GM23248 (cell line): ENCODE data around the gene LCLAT1. TPM values are rescaled to one million over a fixed set of nuclear protein-coding genes. Genes with fewer than 3 reads are reported as not detected.
"Not testable (repeated sequence)": the region's sequence is repeated elsewhere in the genome, so short reads cannot be mapped to it uniquely, and the experiment has no call there.

Experiments used
- DNase-seq: peaks from one replicate; pipeline ENCODE4 v3.0.0-alpha.2; 2015
- H2AFZ ChIP-seq: fragments of 200-600 bp; sonication (generic); 2 replicates; pipeline ENCODE4 v1.6.1; 2016; ENCODE audit warnings: antibody characterized with exemption
- H3F3A ChIP-seq: fragments of 200-600 bp; sonication (generic); 2 replicates; pipeline ENCODE4 v1.6.1; 2016; ENCODE audit warnings: mild to moderate bottlenecking, antibody characterized with exemption, mixed run types; ENCODE audit not compliant: insufficient read depth
- H3K27ac ChIP-seq: fragments of 200-600 bp; sonication (generic); 2 replicates; pipeline ENCODE4 v1.5.1; 2016; ENCODE audit warnings: mild to moderate bottlenecking
- H3K27me3 ChIP-seq: fragments of 200-600 bp; sonication (generic); replicated peaks from 2 replicates; pipeline ENCODE4 v1.6.1; 2016; ENCODE audit warnings: mild to moderate bottlenecking; ENCODE audit not compliant: insufficient read depth
- H3K36me3 ChIP-seq: fragments of 200-600 bp; sonication (generic); 2 replicates; pipeline ENCODE4 v1.6.1; 2016; ENCODE audit warnings: low read depth, mild to moderate bottlenecking
- H3K4me1 ChIP-seq: fragments of 200-600 bp; sonication (generic); 2 replicates; pipeline ENCODE4 v1.6.1; 2016; ENCODE audit warnings: mild to moderate bottlenecking; ENCODE audit not compliant: insufficient read depth
- H3K4me2 ChIP-seq: fragments of 200-600 bp; sonication (generic); one replicate; pipeline ENCODE4 v1.6.1; 2016; ENCODE audit warnings: mild to moderate bottlenecking; ENCODE audit not compliant: unreplicated experiment
- H3K4me3 ChIP-seq: fragments of 200-600 bp; sonication (generic); 2 replicates; pipeline ENCODE4 v1.5.1; 2016; ENCODE audit warnings: mild to moderate bottlenecking
- H3K79me2 ChIP-seq: fragments of 200-600 bp; sonication (generic); 2 replicates; pipeline ENCODE4 v1.6.1; 2016; ENCODE audit warnings: mild to moderate bottlenecking; ENCODE audit not compliant: insufficient read depth
- H3K9ac ChIP-seq: fragments of 200-600 bp; sonication (generic); 2 replicates; pipeline ENCODE4 v1.6.1; 2016; ENCODE audit warnings: mild to moderate bottlenecking
- H3K9me2 ChIP-seq: fragments of 200-600 bp; sonication (generic); 2 replicates; pipeline ENCODE4 v1.6.1; 2016; ENCODE audit warnings: mixed run types, mild to moderate bottlenecking, moderate library complexity; ENCODE audit not compliant: insufficient read depth
- H3K9me3 ChIP-seq: fragments of 200-600 bp; sonication (generic); one replicate; pipeline ENCODE4 v1.6.1; 2017; ENCODE audit warnings: low read depth
- H4K20me1 ChIP-seq: fragments of 200-600 bp; sonication (generic); 2 replicates; pipeline ENCODE4 v1.6.0; 2016; ENCODE audit not compliant: insufficient read depth
- EZH2 ChIP-seq: fragments of 200-600 bp; sonication (generic); IDR thresholded peaks from 2 replicates; pipeline ENCODE4 v1.6.1; 2018; ENCODE audit warnings: antibody characterized with exemption, mild to moderate bottlenecking; ENCODE audit not compliant: insufficient read depth, poor library complexity, severe bottlenecking
- EZH2phosphoT487 ChIP-seq: fragments of 200-600 bp; sonication (generic); IDR thresholded peaks from 2 replicates; pipeline ENCODE4 v1.6.1; 2018; ENCODE audit warnings: antibody characterized with exemption, moderate library complexity, mild to moderate bottlenecking, low read depth; ENCODE audit not compliant: insufficient read depth
- WGBS, 2 experiments: methylation state at CpG; one replicate each; pipeline ENCODE4 v1.1.6; 2015 to 2017; ENCODE audit warnings: low lambda C conversion rate in 2 of 2, low coverage in 1 of 2; ENCODE audit errors: missing lambda C conversion rate in 2 of 2; 5-methylcytosine and 5-hydroxymethylcytosine counted together
- in situ Hi-C: fragments of 300-500 bp; cut with MboI; formaldehyde crosslinking; loops from 2 replicates; pipeline ENCODE4 v1.15.0; 2020
- polyA plus RNA-seq: library from polyadenylated mRNA; unstranded; fragments of >200 nt; fragmentation: Nextera tagmentation; extraction: Ambion mirVana; gene quantifications from 2 replicates; pipeline ENCODE4 v1.2.1, GENCODE V29; 2016
- total RNA-seq: library from RNA; depleted of rRNA; stranded (reverse); fragments of >200 nt; shearing (Covaris generic); gene quantifications from 2 replicates; pipeline ENCODE4 v1.2.3, GENCODE V29; 2014

LCLAT1 gene
- total and polyA plus RNA-seq, 2 experiments from 2014 or later = 29.7 to 32.3 TPM

- 75 to 77% methylated on average over 1 of the region's 1 CpG for WGBS, 2 experiments
- no peaks in the 10 kb centered on the region for H3K27me3 ChIP-seq
- H3K9me2 ChIP-seq = no peaks in the 10 kb centered on the region
- TF ChIP-seq EZH2phosphoT487 (no peak), EZH2 (no peak)
- H3K9me3 ChIP-seq = no peaks in the 10 kb centered on the region
- H3K36me3 ChIP-seq = no peaks in the 10 kb centered on the region
- H3F3A ChIP-seq = peaks cover 10% of the 10 kb centered on the region; the same call in 1 of the 2 replicates
- H3K4me2 ChIP-seq = no peak overlapping the region
- no peak overlapping the region for H3K27ac ChIP-seq
- no peaks in the 10 kb centered on the region for H4K20me1 ChIP-seq
- H3K9ac ChIP-seq = no peak overlapping the region
- H3K79me2 ChIP-seq = peaks cover 39% of the 10 kb centered on the region
- no peak for DNase-seq
- peaks cover 10% of the 10 kb centered on the region; the same call in 1 of the 2 replicates for H3K4me1 ChIP-seq
- no peak overlapping the region for H2AFZ ChIP-seq
- in situ Hi-C loops = no loop called here
- no peak overlapping the region for H3K4me3 ChIP-seq
Measured at GRCh38 chr2:30492619-30493018, 45.6 kb downstream of the LCLAT1 start.

GRCh38 chr2:30493440-30493839, 46.4 kb downstream of the LCLAT1 start:
- Histone ChIP-seq H3K36me3 (no peaks in the 10 kb centered on the region), H3K27me3 (no peaks in the 10 kb centered on the region), H3K27ac (no peak overlapping the region), H3F3A (0 out of 2 replicates have a peak, but pooled peaks cover 4% of the 10 kb centered on the region), H2AFZ (no peak overlapping the region), H3K9me2 (no peaks in the 10 kb centered on the region), H3K4me2 (no peak overlapping the region), H3K9me3 (no peaks in the 10 kb centered on the region), H3K79me2 (peaks cover 43% of the 10 kb centered on the region), H3K4me3 (no peak overlapping the region), H3K4me1 (peaks cover 10% of the 10 kb centered on the region; the same call in 1 of the 2 replicates), H3K9ac (no peak overlapping the region), H4K20me1 (no peaks in the 10 kb centered on the region)
- DNase-seq = no peak
- TF ChIP-seq EZH2 (no peak), EZH2phosphoT487 (no peak)
- WGBS, 2 experiments = 58 to 61% methylated on average over 1 of the region's 1 CpG
- in situ Hi-C loops = no loop called here

GRCh38 chr2:30495896-30496295, 48.9 kb downstream of the LCLAT1 start:
- H3K27ac ChIP-seq, H3K9me2 ChIP-seq, H3F3A ChIP-seq, H3K27me3 ChIP-seq, H2AFZ ChIP-seq, H4K20me1 ChIP-seq, H3K36me3 ChIP-seq, H3K9me3 ChIP-seq, in situ Hi-C loops, DNase-seq, H3K4me3 ChIP-seq, H3K9ac ChIP-seq, H3K4me2 ChIP-seq, H3K4me1 ChIP-seq: not testable (repeated sequence)
- WGBS, 2 experiments = 87 to 91% methylated on average over 2 of the region's 2 CpGs
- peaks cover 42% of the 10 kb centered on the region for H3K79me2 ChIP-seq

GRCh38 chr2:30499681-30500080, 52.6 kb downstream of the LCLAT1 start:
- no peak overlapping the region for H2AFZ ChIP-seq
- H3K9me2 ChIP-seq = no peaks in the 10 kb centered on the region
- TF ChIP-seq EZH2phosphoT487 = no peak
- TF ChIP-seq EZH2 = no peak
- no peaks in the 10 kb centered on the region for H3K27me3 ChIP-seq
- no peak overlapping the region for H3K27ac ChIP-seq
- H3F3A ChIP-seq = 0 out of 2 replicates have a peak, but pooled peaks cover 4% of the 10 kb centered on the region
- no peak overlapping the region for H3K9ac ChIP-seq
- peaks cover 33% of the 10 kb centered on the region for H3K79me2 ChIP-seq
- DNase-seq = no peak
- H3K36me3 ChIP-seq = no peaks in the 10 kb centered on the region
- no peak overlapping the region for H3K4me2 ChIP-seq
- H4K20me1 ChIP-seq = no peaks in the 10 kb centered on the region
- in situ Hi-C loops = no loop called here
- H3K4me1 ChIP-seq = 0 out of 2 replicates have a peak, but pooled peaks cover 4% of the 10 kb centered on the region
- no peaks in the 10 kb centered on the region for H3K9me3 ChIP-seq
- no peak overlapping the region for H3K4me3 ChIP-seq

- Histone ChIP-seq H3K9ac (no peak overlapping the region), H3K27me3 (no peaks in the 10 kb centered on the region), H3K4me1 (0 out of 2 replicates have a peak, but pooled peaks cover 4% of the 10 kb centered on the region), H3K27ac (no peak overlapping the region), H2AFZ (no peak overlapping the region), H3K9me3 (no peaks in the 10 kb centered on the region), H4K20me1 (no peaks in the 10 kb centered on the region), H3F3A (0 out of 2 replicates have a peak, but pooled peaks cover 4% of the 10 kb centered on the region), H3K9me2 (no peaks in the 10 kb centered on the region), H3K79me2 (peaks cover 33% of the 10 kb centered on the region), H3K36me3 (no peaks in the 10 kb centered on the region), H3K4me2 (no peak overlapping the region), H3K4me3 (no peak overlapping the region)
- no peak for DNase-seq
- WGBS, 2 experiments = 96 to 98% methylated on average over 6 of the region's 6 CpGs
- in situ Hi-C loops = no loop called here
- TF ChIP-seq EZH2phosphoT487 (no peak), EZH2 (no peak)
Measured at GRCh38 chr2:30500699-30501098, 53.7 kb downstream of the LCLAT1 start.
